ENCODE data around the gene MAMDC4.

MAMDC4 gene

DNA sequence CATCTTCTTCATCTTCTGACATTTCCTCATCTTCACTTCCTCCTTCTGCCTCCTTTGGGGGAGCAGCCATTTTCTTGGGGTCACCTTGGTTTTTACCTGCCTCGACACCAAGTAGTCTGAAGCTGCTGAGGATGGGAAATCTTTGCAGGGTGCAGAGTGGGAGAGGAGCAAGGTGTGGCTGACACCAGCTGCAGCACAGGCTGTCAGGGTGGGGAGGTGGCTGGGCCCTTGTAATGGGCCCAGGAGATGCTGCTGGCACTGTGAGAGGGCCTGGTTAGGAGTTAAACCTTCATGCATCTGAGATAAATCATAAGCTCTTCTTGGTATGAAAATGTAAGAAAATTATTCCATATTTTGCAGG is 36.7 kb upstream of the MAMDC4 start:
- CTCF ChIA-PET, result no interaction called here
- POLR2A ChIA-PET, result interaction anchor here (1.3 to 3.5 kb wide), 2 partner anchors 8 to 14 kb away, joined by 4 to 15 read pairs; partner anchors contain the start of gene RABL6
- DNase-seq (ENCODE audit: extremely low spot score), result no peak
- TF ChIP-seq BHLHE40 (IDR thresholded peaks at IDR 0.05; ENCODE audit: borderline replicate concordance), result no peak
- TF ChIP-seq SP1 (IDR thresholded peaks at IDR 0.05), result no peak
- TF ChIP-seq ZNF384 (IDR thresholded peaks at IDR 0.05), result no peak

DNA sequence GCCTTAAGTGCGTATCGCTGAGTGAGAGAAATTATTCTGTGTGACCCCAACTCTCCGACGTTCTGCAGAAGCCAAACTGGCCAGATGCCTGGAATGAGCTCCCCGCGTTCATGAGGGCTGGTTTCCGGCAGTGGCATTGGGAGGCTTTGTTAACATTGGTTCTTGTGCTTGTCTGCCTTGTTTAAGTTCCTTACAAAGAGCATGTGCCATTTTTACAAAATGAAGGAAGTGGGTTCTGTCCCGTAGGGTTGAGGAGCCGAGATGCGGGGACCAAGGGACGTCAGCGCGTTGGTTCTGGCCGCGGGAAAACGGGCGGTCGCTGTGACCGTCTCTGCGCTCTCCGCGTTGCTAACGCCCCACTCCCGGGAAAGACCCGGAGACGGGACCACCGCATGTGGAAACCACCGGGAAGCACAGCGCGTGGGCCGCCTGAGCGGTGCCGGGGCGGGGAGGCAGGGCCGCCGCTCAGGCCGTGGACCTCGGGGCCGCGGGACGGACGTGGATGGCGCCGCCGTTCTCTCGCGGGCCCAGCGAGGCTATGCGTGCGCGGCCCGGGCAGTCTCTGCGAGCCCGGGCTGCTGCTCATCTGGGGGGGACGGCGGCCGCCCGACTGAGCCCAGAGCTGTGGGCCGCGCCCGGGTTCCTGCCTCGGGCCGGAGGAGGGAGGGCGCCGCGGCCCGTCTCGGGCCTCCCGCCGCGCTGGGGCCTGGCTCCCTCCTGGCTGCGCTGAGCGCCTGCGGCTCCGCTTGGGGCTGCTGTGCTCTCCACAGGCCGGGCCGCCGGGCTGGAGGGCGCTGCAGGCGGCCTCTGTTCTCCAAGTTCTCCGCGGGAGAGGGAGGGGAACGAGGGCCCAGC is 30.9 kb upstream of the MAMDC4 start:
- DNase-seq (ENCODE audit: extremely low spot score), result no peak
- TF ChIP-seq NFRKB (IDR thresholded peaks at IDR 0.05), result no peak
- CTCF ChIA-PET, result no interaction called here
- POLR2A ChIA-PET, result no interaction called here

DNA sequence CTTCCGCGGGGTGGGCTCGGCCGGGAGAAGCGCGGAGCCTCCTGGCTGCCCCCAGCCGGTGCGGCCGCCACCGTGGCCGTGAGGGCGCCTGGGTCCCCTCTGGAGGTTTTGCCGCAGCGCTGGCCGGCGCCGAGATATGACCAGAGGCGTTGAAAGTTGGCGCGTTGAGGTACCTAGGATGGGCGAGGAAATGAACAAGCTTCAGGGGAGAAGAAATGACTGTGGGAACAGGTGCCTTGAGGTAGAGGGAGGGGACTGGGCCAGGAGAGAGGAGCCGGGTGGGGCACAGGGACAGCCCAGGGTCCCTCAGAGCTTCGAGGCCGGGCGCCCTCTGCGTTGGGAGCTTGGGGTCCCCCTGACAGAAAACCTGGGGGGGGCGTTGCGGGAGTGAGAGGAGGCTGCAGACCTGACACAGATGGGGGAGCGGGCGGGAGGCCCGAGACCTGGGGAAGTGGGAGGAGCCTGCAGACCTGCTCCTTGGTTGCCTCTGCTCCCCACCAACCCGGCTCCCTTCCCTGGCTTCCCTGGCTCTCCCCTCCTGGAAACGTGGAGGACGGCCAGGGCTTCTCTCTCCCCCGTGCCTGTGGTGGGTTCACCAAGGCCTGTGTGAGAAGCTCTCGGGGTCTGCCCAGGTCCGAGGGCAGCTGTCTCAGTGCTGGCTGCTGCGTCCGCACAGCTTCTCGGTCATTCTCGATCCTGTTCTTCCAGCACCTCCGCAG is 30.2 kb upstream of the MAMDC4 start:
- TF ChIP-seq, protein P1, sequence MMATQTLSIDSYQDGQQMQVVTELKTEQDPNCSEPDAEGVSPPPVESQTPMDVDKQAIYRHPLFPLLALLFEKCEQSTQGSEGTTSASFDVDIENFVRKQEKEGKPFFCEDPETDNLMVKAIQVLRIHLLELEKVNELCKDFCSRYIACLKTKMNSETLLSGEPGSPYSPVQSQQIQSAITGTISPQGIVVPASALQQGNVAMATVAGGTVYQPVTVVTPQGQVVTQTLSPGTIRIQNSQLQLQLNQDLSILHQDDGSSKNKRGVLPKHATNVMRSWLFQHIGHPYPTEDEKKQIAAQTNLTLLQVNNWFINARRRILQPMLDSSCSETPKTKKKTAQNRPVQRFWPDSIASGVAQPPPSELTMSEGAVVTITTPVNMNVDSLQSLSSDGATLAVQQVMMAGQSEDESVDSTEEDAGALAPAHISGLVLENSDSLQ (IDR thresholded peaks at IDR 0.05), result no peak
- TF ChIP-seq ZNF384 (IDR thresholded peaks at IDR 0.05) (no peak), CTBP1 (IDR thresholded peaks at IDR 0.05; ENCODE audit: borderline replicate concordance) (no peak), FOXK2 (IDR thresholded peaks at IDR 0.05) (no peak), HDGF (IDR thresholded peaks at IDR 0.05; ENCODE audit: borderline replicate concordance) (no peak), BHLHE40 (IDR thresholded peaks at IDR 0.05; ENCODE audit: borderline replicate concordance) (no peak), TARDBP (IDR thresholded peaks at IDR 0.05) (no peak), FOXM1 (IDR thresholded peaks at IDR 0.05; ENCODE audit: borderline replicate concordance) (no peak), FOXA1 (IDR thresholded peaks at IDR 0.05) (no peak), ELF4 (IDR thresholded peaks at IDR 0.05) (no peak), SUZ12 (IDR thresholded peaks at IDR 0.05) (no peak), NFRKB (IDR thresholded peaks at IDR 0.05) (no peak), LEF1 (IDR thresholded peaks at IDR 0.05; ENCODE audit: borderline replicate concordance) (no peak), SP1 (IDR thresholded peaks at IDR 0.05) (no peak), ARNT (IDR thresholded peaks at IDR 0.05) (no peak), L3MBTL2 (conservative IDR thresholded peaks at IDR 0.05) (no peak)
- CTCF ChIA-PET, result no interaction called here
- POLR2A ChIA-PET, result interaction anchor here (1.3 kb wide), 1 partner anchor 19 kb away, joined by 4 read pairs; no protein-coding TSS in a partner anchor
- no peak for DNase-seq (ENCODE audit: extremely low spot score)

DNA sequence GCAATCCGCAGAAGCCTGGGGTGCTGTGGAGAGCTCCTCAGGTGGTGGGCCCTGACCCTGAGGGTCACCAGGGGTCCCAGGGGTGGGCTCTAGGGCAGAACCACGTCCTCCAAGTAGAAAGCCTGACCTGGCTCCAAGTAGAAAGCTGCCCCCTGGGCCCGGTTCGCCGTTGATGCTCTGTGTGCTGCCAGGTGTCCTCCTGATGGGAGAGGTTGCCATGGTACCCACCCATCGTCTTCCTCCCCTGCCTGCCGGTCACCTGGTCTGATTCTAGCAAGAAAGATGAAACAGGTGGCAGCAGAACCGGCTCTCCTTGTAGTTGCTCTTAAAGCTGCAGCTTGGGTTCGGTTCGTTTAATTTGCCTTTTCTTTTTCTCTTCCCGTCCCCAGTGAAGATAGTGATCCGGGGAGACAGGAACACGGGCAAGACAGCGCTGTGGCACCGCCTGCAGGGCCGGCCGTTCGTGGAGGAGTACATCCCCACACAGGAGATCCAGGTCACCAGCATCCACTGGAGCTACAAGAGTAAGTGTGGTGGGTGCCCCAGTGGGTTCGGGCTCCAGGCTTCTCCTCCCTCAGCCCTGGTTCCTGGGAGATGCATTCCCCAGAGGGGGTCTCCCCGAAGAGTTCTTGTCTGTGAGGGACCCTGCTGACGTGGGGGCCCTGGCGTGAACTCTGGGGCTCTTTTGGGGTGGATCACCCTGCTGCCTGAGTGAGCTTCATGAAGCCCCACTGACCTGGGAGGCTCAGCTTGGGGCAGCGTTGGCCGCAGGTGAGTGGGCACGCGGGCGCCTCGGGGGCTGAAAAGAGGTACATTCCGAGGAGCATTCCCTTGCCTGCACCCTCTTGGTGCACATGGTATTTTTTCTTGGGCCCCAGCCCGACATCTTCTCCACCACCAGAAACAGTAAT is 28.8 kb upstream of the MAMDC4 start:
- DNase-seq (ENCODE audit: extremely low spot score), result no peak
- CTCF ChIA-PET, result interaction anchor here (0.8 kb wide), 1 partner anchor 12 kb away, joined by 3 read pairs; no protein-coding TSS in a partner anchor
- POLR2A ChIA-PET, result interaction anchor here (1.3 kb wide), 1 partner anchor 17 kb away, joined by 4 read pairs; no protein-coding TSS in a partner anchor
- TF ChIP-seq SUZ12 (IDR thresholded peaks at IDR 0.05), result no peak
- TF ChIP-seq ZNF384 (IDR thresholded peaks at IDR 0.05), result no peak
- no peak for TF ChIP-seq ARNT (IDR thresholded peaks at IDR 0.05)
- no peak for TF ChIP-seq FOXM1 (IDR thresholded peaks at IDR 0.05; ENCODE audit: borderline replicate concordance)
- no peak for TF ChIP-seq HDGF (IDR thresholded peaks at IDR 0.05; ENCODE audit: borderline replicate concordance)
- no peak for TF ChIP-seq BHLHE40 (IDR thresholded peaks at IDR 0.05; ENCODE audit: borderline replicate concordance)
- no peak for TF ChIP-seq FOXK2 (IDR thresholded peaks at IDR 0.05)
- TF ChIP-seq, protein P1 (IDR thresholded peaks at IDR 0.05), result no peak
- no peak for TF ChIP-seq LEF1 (IDR thresholded peaks at IDR 0.05; ENCODE audit: borderline replicate concordance)
- no peak for TF ChIP-seq FOXA1 (IDR thresholded peaks at IDR 0.05)
- no peak for TF ChIP-seq NFRKB (IDR thresholded peaks at IDR 0.05)
- TF ChIP-seq TARDBP (IDR thresholded peaks at IDR 0.05), result no peak
- TF ChIP-seq ELF4 (IDR thresholded peaks at IDR 0.05), result no peak
- TF ChIP-seq L3MBTL2 (conservative IDR thresholded peaks at IDR 0.05), result no peak
- no peak for TF ChIP-seq SP1 (IDR thresholded peaks at IDR 0.05)
- TF ChIP-seq CTBP1 (IDR thresholded peaks at IDR 0.05; ENCODE audit: borderline replicate concordance), result no peak

DNA sequence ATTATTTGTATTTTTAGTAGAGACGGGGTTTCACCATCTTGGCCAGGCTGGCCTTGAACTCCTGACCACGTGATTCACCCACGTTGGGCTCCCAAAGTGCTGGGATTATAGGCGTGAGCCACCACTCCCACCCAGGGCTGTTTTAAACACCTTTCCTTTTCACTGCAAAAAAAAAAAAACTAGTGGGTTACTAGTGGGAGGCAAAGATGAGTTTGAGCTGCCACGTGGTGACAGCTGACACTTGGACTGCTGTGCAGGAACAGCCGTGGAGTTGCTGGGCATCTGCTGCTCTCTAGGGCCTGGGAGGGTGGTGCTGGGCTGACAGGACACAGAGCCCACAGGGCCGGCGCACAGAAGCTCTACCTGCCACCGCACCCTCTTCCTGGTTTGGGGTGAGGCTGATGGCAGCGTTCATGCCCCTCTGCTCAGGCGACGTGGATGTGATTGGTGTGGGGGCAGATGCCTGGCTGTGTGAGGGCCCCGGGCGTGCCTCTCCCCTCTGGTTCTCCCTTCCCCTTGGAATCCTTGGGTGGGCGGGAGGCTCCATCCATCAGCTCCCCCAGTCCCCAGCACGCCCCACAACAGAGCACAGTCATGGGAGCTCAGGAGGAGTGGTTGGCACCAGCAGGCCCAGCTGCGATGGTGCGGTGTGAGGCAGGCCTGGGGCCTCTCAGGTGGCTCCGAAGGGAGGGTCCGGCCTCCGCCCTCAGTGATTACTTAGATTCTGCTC is 27.5 kb upstream of the MAMDC4 start:
- ChIA-PET POLR2A (no interaction called here), CTCF (interaction anchor here (0.6 kb wide), 1 partner anchor 16 kb away, joined by 3 read pairs; no protein-coding TSS in a partner anchor)
- DNase-seq (ENCODE audit: extremely low spot score), result no peak
- TF ChIP-seq HDGF (IDR thresholded peaks at IDR 0.05; ENCODE audit: borderline replicate concordance) (no peak), CTBP1 (IDR thresholded peaks at IDR 0.05; ENCODE audit: borderline replicate concordance) (no peak), ARNT (IDR thresholded peaks at IDR 0.05) (no peak), FOXA1 (IDR thresholded peaks at IDR 0.05) (no peak), SUZ12 (IDR thresholded peaks at IDR 0.05) (no peak), SP1 (IDR thresholded peaks at IDR 0.05) (no peak), ZNF384 (IDR thresholded peaks at IDR 0.05) (no peak), TARDBP (IDR thresholded peaks at IDR 0.05) (no peak), BHLHE40 (IDR thresholded peaks at IDR 0.05; ENCODE audit: borderline replicate concordance) (no peak), NFRKB (IDR thresholded peaks at IDR 0.05) (no peak), FOXM1 (IDR thresholded peaks at IDR 0.05; ENCODE audit: borderline replicate concordance) (no peak), FOXK2 (IDR thresholded peaks at IDR 0.05) (no peak), LEF1 (IDR thresholded peaks at IDR 0.05; ENCODE audit: borderline replicate concordance) (no peak), L3MBTL2 (conservative IDR thresholded peaks at IDR 0.05) (no peak), ELF4 (IDR thresholded peaks at IDR 0.05) (no peak)
- TF ChIP-seq, protein P1 (IDR thresholded peaks at IDR 0.05), result no peak
